Stomach (tissue), 4 donors: ENCODE measurements around the gene DTX3L.

Source experiments
- CTCF ChIP-seq, 7 experiments: fragments of 450-650 bp in 4 of 7; fragments of 200-600 bp in 3 of 7; sonication (generic) in 3 of 7; IDR thresholded peaks; one replicate each; pipeline ENCODE4 v1.5.1; 2016 to 2019; ENCODE audit warnings: antibody characterized with exemption in 7 of 7, control low read depth in 2 of 7, mild to moderate bottlenecking in 1 of 7
- POLR2A ChIP-seq, 4 donors: fragments of 450-650 bp; IDR thresholded peaks; one replicate each; pipeline ENCODE4 v1.6.1; 2016; ENCODE audit warnings: antibody characterized with exemption in 4 of 4, control low read depth in 2 of 4, mild to moderate bottlenecking in 1 of 4, moderate library complexity in 1 of 4

GRCh38 chr3:122546151-122546550 lies 18.0 kb upstream of the DTX3L start:
- no peak for TF ChIP-seq CTCF (IDR thresholded peaks at IDR 0.05)
- TF ChIP-seq POLR2A (IDR thresholded peaks at IDR 0.05): no peak
